Right hindlimb (tissue), 1 donor: ENCODE measurements around the gene RNF17.
"Not testable (repeated sequence)": the region's sequence is repeated elsewhere in the genome, so short reads cannot be mapped to it uniquely, and the experiment has no call there.

Experiments
- DNase-seq: peaks from one replicate; pipeline ENCODE4 v3.0.0-alpha.2; 2018

RNF17 gene

GRCh38 chr13:24745861-24746617, 17.9 kb upstream of the RNF17 start:
- no peak for DNase-seq

- no peak for DNase-seq
Observed at GRCh38 chr13:24746618-24747247, 17.2 kb upstream of the RNF17 start.

GRCh38 chr13:24747248-24748060, 16.5 kb upstream of the RNF17 start:
- no peak for DNase-seq

- DNase-seq: no peak
Observed at GRCh38 chr13:24748061-24748400, 15.9 kb upstream of the RNF17 start.

GRCh38 chr13:24759197-24759596, 4.8 kb upstream of the RNF17 start:
- DNase-seq: no peak

GRCh38 chr13:24764276-24764630, 284 bp downstream of the RNF17 start:
- DNase-seq: no peak

- no peak for DNase-seq
Observed at GRCh38 chr13:24777171-24777570, 13.2 kb downstream of the RNF17 start.

- no peak for DNase-seq
Observed at GRCh38 chr13:24784319-24784718, 20.4 kb downstream of the RNF17 start.

GRCh38 chr13:24788538-24788937, 24.6 kb downstream of the RNF17 start:
- no peak for DNase-seq

GRCh38 chr13:24802074-24802473, 38.1 kb downstream of the RNF17 start:
- no peak for DNase-seq

- DNase-seq: no peak
Observed at GRCh38 chr13:24821207-24821606, 57.2 kb downstream of the RNF17 start.

- no peak for DNase-seq
Observed at GRCh38 chr13:24822640-24823039, 58.7 kb downstream of the RNF17 start.

GRCh38 chr13:24823122-24823710, 59.2 kb downstream of the RNF17 start:
- DNase-seq: not testable (repeated sequence)

GRCh38 chr13:24827799-24828198, 63.8 kb downstream of the RNF17 start:
- DNase-seq: no peak

- DNase-seq: no peak
Observed at GRCh38 chr13:24834902-24835510, 71.0 kb downstream of the RNF17 start.

- not testable (repeated sequence) for DNase-seq
Observed at GRCh38 chr13:24837528-24837927, 73.6 kb downstream of the RNF17 start.

GRCh38 chr13:24842549-24843274, 78.7 kb downstream of the RNF17 start:
- no peak for DNase-seq

GRCh38 chr13:24851546-24851945, 87.6 kb downstream of the RNF17 start:
- no peak for DNase-seq

GRCh38 chr13:24854311-24854710, 90.3 kb downstream of the RNF17 start:
- DNase-seq: no peak

GRCh38 chr13:24858953-24859352, 95.0 kb downstream of the RNF17 start:
- no peak for DNase-seq

GRCh38 chr13:24860770-24861169, 96.8 kb downstream of the RNF17 start:
- DNase-seq: no peak

- DNase-seq: no peak
Observed at GRCh38 chr13:24861617-24862362, 97.8 kb downstream of the RNF17 start.
